ENCODE data around the gene ERC2.

DNA sequence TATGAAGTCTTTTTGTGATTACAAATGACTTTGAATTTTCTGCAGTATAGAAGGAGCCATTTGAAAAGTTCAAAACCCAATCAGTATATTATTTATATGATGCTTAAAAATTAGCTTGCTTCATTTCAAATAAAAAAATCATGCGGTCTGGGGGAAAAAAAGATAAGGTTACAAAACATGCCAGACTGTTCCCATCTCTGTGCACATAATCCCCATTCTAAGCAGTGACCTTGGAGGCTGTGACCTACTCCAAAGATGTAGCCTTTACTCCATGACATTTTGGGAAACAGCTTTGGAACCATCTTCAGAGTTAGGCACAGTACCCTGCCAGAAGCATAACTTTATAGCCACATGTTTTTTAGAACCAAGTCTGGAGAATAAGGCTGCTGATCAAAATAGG is 533.5 kb downstream of the ERC2 start:
- TF ChIP-seq HNRNPK (IDR thresholded peaks at IDR 0.05; ENCODE audit: low read depth, low read length, poor library complexity, severe bottlenecking) (no peak), ZNF121 (CRISPR knock-in tag; IDR thresholded peaks at IDR 0.05) (no peak), POLR2AphosphoS5 (IDR thresholded peaks at IDR 0.05; ENCODE audit: low read depth, low read length) (no peak)
- TF ChIP-seq, protein P1, sequence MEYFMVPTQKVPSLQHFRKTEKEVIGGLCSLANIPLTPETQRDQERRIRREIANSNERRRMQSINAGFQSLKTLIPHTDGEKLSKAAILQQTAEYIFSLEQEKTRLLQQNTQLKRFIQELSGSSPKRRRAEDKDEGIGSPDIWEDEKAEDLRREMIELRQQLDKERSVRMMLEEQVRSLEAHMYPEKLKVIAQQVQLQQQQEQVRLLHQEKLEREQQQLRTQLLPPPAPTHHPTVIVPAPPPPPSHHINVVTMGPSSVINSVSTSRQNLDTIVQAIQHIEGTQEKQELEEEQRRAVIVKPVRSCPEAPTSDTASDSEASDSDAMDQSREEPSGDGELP (IDR thresholded peaks at IDR 0.05; ENCODE audit: borderline replicate concordance, low read depth) = no peak
- TF ChIP-seq, protein P2, sequence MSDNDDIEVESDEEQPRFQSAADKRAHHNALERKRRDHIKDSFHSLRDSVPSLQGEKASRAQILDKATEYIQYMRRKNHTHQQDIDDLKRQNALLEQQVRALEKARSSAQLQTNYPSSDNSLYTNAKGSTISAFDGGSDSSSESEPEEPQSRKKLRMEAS (IDR thresholded peaks at IDR 0.05) = no peak
- TF ChIP-seq, protein P3, sequence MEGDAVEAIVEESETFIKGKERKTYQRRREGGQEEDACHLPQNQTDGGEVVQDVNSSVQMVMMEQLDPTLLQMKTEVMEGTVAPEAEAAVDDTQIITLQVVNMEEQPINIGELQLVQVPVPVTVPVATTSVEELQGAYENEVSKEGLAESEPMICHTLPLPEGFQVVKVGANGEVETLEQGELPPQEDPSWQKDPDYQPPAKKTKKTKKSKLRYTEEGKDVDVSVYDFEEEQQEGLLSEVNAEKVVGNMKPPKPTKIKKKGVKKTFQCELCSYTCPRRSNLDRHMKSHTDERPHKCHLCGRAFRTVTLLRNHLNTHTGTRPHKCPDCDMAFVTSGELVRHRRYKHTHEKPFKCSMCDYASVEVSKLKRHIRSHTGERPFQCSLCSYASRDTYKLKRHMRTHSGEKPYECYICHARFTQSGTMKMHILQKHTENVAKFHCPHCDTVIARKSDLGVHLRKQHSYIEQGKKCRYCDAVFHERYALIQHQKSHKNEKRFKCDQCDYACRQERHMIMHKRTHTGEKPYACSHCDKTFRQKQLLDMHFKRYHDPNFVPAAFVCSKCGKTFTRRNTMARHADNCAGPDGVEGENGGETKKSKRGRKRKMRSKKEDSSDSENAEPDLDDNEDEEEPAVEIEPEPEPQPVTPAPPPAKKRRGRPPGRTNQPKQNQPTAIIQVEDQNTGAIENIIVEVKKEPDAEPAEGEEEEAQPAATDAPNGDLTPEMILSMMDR (CRISPR knock-in tag; IDR thresholded peaks at IDR 0.05) = no peak
- TF ChIP-seq, protein P4, sequence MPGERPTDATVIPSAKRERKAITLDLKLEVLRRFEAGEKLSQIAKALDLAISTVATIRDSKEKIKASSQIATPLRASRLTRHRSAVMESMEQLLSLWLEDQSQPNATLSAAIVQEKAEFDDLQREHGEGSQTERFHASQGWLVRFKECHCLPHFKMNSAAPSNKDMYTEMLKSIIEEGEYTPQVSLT (CRISPR knock-in tag; IDR thresholded peaks at IDR 0.05; ENCODE audit: borderline replicate concordance, low read depth) = no peak
